K562 (cell line): Measurements from ENCODE around the gene RAB5A. TPM values are rescaled to one million over a fixed set of nuclear protein-coding genes. Genes with fewer than 3 reads are reported as not detected.

ENCODE experiments used
- CBFA2T3 ChIP-seq: fragments of 450-650 bp; IDR thresholded peaks from 2 replicates; pipeline ENCODE4 v1.6.1; 2017
- CBX2 ChIP-seq: fragments of 200-600 bp; sonication (generic); IDR thresholded peaks from one replicate; pipeline ENCODE4 v1.6.1; 2012; ENCODE audit warnings: mild to moderate bottlenecking, low read length, inconsistent platforms; ENCODE audit not compliant: insufficient read depth, poor library complexity, severe bottlenecking
- CHD2 ChIP-seq: IDR thresholded peaks from 2 replicates; pipeline ENCODE4 v1.6.1; 2011; ENCODE audit warnings: low read depth, low read length
- DDX20 ChIP-seq: fragments of 450-650 bp; IDR thresholded peaks from 2 replicates; pipeline ENCODE4 v1.6.1; 2016; ENCODE audit warnings: missing genetic modification characterization, low read depth, mild to moderate bottlenecking, missing compliant biosample characterization, moderate library complexity
- ETV1 ChIP-seq: fragments of 450-650 bp; conservative IDR thresholded peaks from 2 replicates; pipeline ENCODE4 v1.6.1; 2016; ENCODE audit warnings: missing genetic modification characterization, control low read depth, low read depth, missing compliant biosample characterization
- GATA2 ChIP-seq: sonication (generic); formaldehyde crosslinking; IDR thresholded peaks from 2 replicates; pipeline ENCODE4 v1.4.0; 2020; ENCODE audit warnings: mild to moderate bottlenecking, missing genetic modification reagents
- HDAC1 ChIP-seq, 2 experiments: fragments of 450-650 bp; IDR thresholded peaks; 2 replicates each; pipeline ENCODE4 v1.6.1; 2016 to 2017; ENCODE audit warnings: inconsistent platforms in 1 of 2, mild to moderate bottlenecking in 1 of 2, moderate library complexity in 1 of 2
- HOXB6 ChIP-seq: fragments of 250-450 bp; sonication (Bioruptor Pico); IDR thresholded peaks from 2 replicates; pipeline ENCODE4 v1.5.1; 2022; ENCODE audit warnings: mild to moderate bottlenecking, borderline replicate concordance
- KAT7 ChIP-seq: sonication (generic); formaldehyde crosslinking; IDR thresholded peaks from 2 replicates; pipeline ENCODE4 v1.8.0; 2022; ENCODE audit warnings: missing genetic modification reagents, mild to moderate bottlenecking, borderline replicate concordance
- MYBL2 ChIP-seq, 2 experiments: fragments of 450-650 bp in 1 of 2; sonication (generic) in 1 of 2; formaldehyde crosslinking in 1 of 2; IDR thresholded peaks; 2 replicates each; pipeline versions ENCODE4 v1.6.1 to v1.8.1; 2017 to 2022; ENCODE audit warnings: borderline replicate concordance in 1 of 2, inconsistent platforms in 1 of 2, low read depth in 1 of 2, mild to moderate bottlenecking in 1 of 2, missing genetic modification reagents in 1 of 2, moderate library complexity in 1 of 2
- MYNN ChIP-seq, 2 experiments: sonication (generic); formaldehyde crosslinking in 1 of 2; IDR thresholded peaks; 2 replicates each; pipeline versions ENCODE4 v1.5.0 to v1.6.1; 2016 to 2020; ENCODE audit warnings: antibody characterized with exemption in 1 of 2, missing genetic modification reagents in 1 of 2
- RAD21 ChIP-seq, 2 experiments: fragments of 250-450 bp in 1 of 2; fragments of 450-650 bp in 1 of 2; sonication (Bioruptor Pico) in 1 of 2; formaldehyde crosslinking in 1 of 2; IDR thresholded peaks in 1 of 2; conservative IDR thresholded peaks in 1 of 2; 2 replicates each; pipeline versions ENCODE4 v1.4.0 to v1.8.0; 2020 to 2022; ENCODE audit warnings: mild to moderate bottlenecking in 2 of 2, moderate library complexity in 1 of 2
- TCF7L2 ChIP-seq: fragments of 150-350 bp; IDR thresholded peaks from 2 replicates; pipeline ENCODE4 v1.6.1; 2016; ENCODE audit warnings: low read depth, mild to moderate bottlenecking, low read length, moderate library complexity
- TEAD4 ChIP-seq, 2 experiments: sonication (generic) in 1 of 2; formaldehyde crosslinking in 1 of 2; IDR thresholded peaks; 2 replicates each; pipeline versions ENCODE4 v1.6.1 to v1.8.0; 2012 to 2022; ENCODE audit warnings: borderline replicate concordance in 1 of 2, inconsistent platforms in 1 of 2, low read length in 1 of 2, mild to moderate bottlenecking in 1 of 2, missing genetic modification reagents in 1 of 2
- WHSC1 ChIP-seq: IDR thresholded peaks from one replicate; pipeline ENCODE4 v1.6.1; 2012; ENCODE audit warnings: low read length, control low read depth, inconsistent platforms
- ZBTB8A ChIP-seq: fragments of 450-650 bp; IDR thresholded peaks from 2 replicates; pipeline ENCODE4 v1.6.1; 2018; ENCODE audit warnings: mild to moderate bottlenecking, moderate library complexity; ENCODE audit not compliant: partially characterized antibody
- ZNF217 ChIP-seq: sonication (generic); formaldehyde crosslinking; IDR thresholded peaks from 2 replicates; pipeline ENCODE4 v1.8.0; 2022; ENCODE audit warnings: mild to moderate bottlenecking, missing genetic modification reagents
- ZNF644 ChIP-seq: fragments of 200-800 bp; sonication (Bioruptor generic); IDR thresholded peaks from 2 replicates; pipeline ENCODE4 v1.6.1; 2016; ENCODE audit warnings: low read depth, missing genetic modification characterization, missing compliant biosample characterization
- polyA plus RNA-seq, 8 experiments: library from polyadenylated mRNA; depleted of rRNA in 4 of 8; stranded (reverse) in 5 of 8; unstranded in 3 of 8; fragments of >200 nt; fragmentation: Nextera tagmentation in 2 of 8; fragmentation: Illumina TruSeq in 1 of 8; extraction: Ambion mirVana in 2 of 8; extraction: Trizol in 1 of 8; gene quantifications; 2 replicates each; pipeline versions ENCODE4 v1.2.1 to v1.2.3, GENCODE V29; 2011 to 2014; ENCODE audit warnings: inconsistent platforms in 1 of 8, missing spikeins in 1 of 8
- total RNA-seq, 7 experiments: library from RNA; depleted of rRNA in 6 of 7; stranded (reverse); fragments of >200 nt in 6 of 7; fragmentation: Illumina TruSeq in 2 of 7; extraction: Trizol in 2 of 7; gene quantifications; 2 replicates each; pipeline versions ENCODE4 v1.2.1 to v1.2.3, GENCODE V29; 2011 to 2021; ENCODE audit warnings: low replicate concordance in 1 of 7
- TF ChIP-seq, protein P1 (sequence below): sonication (generic); formaldehyde crosslinking; IDR thresholded peaks from 2 replicates; pipeline ENCODE4 v1.8.0; 2022; ENCODE audit warnings: mild to moderate bottlenecking, missing genetic modification reagents
- TF ChIP-seq, protein P2 (sequence below): fragments of 250-450 bp; sonication (Bioruptor Pico); IDR thresholded peaks from 2 replicates; pipeline ENCODE4 v1.8.0; 2021; ENCODE audit warnings: moderate library complexity, mild to moderate bottlenecking, inconsistent platforms
- TF ChIP-seq, protein P3 (sequence below): fragments of 200-400 bp; formaldehyde crosslinking; IDR thresholded peaks from 2 replicates; pipeline ENCODE4 v1.6.1; 2017; ENCODE audit warnings: mild to moderate bottlenecking, low read depth, low read length, moderate library complexity
- TF ChIP-seq, protein P4 (sequence below): sonication (generic); formaldehyde crosslinking; IDR thresholded peaks from 2 replicates; pipeline ENCODE4 v1.8.0; 2022; ENCODE audit warnings: mild to moderate bottlenecking, missing genetic modification reagents

RAB5A gene
- total and polyA plus RNA-seq, 9 of the 15 experiments (the other 6 are each of a cell fraction or from before 2014, with no cell fraction given) = 28.3 to 64.2 (median 49.0) TPM

DNA sequence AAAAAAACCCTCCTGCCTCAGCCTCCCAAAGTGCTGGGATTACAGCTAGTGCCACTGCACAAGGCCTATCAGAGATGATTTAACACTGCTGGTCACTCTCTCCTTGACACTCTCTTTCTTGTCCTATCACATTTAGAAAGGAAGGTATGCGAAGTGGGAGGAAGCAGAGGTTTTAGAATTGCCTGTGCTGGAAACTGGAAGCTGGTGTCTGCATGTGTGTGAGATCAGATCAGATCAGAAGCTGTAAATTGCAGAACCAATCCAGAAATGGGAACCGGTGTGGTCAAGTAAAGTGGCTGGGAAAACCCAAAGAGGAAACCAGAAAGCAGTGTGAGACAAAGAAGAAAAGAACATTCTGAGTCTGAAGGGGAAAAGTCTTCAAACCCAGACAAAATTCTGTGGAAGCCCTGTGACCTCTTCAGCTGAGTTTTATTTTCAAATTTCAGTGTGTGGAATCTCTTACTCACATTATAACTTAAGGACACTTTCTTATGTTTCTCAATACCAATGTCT, 15.7 kb upstream of the RAB5A start (continued):
- TF ChIP-seq ZBTB8A = no peak
- TF ChIP-seq HDAC1 (IDR thresholded peaks at IDR 0.05) = peak in 1 of 2 experiments; percentile 16; a peak in 1 of 4 replicates
- TF ChIP-seq WHSC1 = no peak
- no peak for TF ChIP-seq CHD2
- peak; percentile 74; the same call in 1 of the 2 replicates for TF ChIP-seq TEAD4 (IDR thresholded peaks at IDR 0.05; ENCODE audit: low read length)
- TF ChIP-seq TEAD4 (CRISPR knock-in tag; IDR thresholded peaks at IDR 0.05; ENCODE audit: borderline replicate concordance) = no peak
- TF ChIP-seq CBFA2T3 = 0 out of 2 replicates have a peak, but pooled peaks have one; percentile 25
- TF ChIP-seq, protein P1, sequence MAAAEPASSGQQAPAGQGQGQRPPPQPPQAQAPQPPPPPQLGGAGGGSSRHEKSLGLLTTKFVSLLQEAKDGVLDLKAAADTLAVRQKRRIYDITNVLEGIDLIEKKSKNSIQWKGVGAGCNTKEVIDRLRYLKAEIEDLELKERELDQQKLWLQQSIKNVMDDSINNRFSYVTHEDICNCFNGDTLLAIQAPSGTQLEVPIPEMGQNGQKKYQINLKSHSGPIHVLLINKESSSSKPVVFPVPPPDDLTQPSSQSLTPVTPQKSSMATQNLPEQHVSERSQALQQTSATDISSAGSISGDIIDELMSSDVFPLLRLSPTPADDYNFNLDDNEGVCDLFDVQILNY = no peak
- TF ChIP-seq, protein P2, sequence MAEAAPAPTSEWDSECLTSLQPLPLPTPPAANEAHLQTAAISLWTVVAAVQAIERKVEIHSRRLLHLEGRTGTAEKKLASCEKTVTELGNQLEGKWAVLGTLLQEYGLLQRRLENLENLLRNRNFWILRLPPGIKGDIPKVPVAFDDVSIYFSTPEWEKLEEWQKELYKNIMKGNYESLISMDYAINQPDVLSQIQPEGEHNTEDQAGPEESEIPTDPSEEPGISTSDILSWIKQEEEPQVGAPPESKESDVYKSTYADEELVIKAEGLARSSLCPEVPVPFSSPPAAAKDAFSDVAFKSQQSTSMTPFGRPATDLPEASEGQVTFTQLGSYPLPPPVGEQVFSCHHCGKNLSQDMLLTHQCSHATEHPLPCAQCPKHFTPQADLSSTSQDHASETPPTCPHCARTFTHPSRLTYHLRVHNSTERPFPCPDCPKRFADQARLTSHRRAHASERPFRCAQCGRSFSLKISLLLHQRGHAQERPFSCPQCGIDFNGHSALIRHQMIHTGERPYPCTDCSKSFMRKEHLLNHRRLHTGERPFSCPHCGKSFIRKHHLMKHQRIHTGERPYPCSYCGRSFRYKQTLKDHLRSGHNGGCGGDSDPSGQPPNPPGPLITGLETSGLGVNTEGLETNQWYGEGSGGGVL = no peak
- no peak for TF ChIP-seq MYBL2 (IDR thresholded peaks at IDR 0.05; ENCODE audit: low read depth)
- no peak for TF ChIP-seq MYBL2 (CRISPR knock-in tag; IDR thresholded peaks at IDR 0.05; ENCODE audit: borderline replicate concordance)
- no peak for TF ChIP-seq MYNN (IDR thresholded peaks at IDR 0.05)
- no peak for TF ChIP-seq MYNN (CRISPR knock-in tag; IDR thresholded peaks at IDR 0.05)
- no peak for TF ChIP-seq ZNF217 (CRISPR knock-in tag)
- TF ChIP-seq RAD21 (CRISPR knock-in tag; conservative IDR thresholded peaks at IDR 0.05 in 1 of 2, IDR thresholded peaks at IDR 0.05 in 1 of 2) = 0 out of 4 replicates have a peak, but pooled peaks of 1 of the 2 experiments have one; percentile 9
- no peak for TF ChIP-seq DDX20 (tag)
- TF ChIP-seq, protein P3, sequence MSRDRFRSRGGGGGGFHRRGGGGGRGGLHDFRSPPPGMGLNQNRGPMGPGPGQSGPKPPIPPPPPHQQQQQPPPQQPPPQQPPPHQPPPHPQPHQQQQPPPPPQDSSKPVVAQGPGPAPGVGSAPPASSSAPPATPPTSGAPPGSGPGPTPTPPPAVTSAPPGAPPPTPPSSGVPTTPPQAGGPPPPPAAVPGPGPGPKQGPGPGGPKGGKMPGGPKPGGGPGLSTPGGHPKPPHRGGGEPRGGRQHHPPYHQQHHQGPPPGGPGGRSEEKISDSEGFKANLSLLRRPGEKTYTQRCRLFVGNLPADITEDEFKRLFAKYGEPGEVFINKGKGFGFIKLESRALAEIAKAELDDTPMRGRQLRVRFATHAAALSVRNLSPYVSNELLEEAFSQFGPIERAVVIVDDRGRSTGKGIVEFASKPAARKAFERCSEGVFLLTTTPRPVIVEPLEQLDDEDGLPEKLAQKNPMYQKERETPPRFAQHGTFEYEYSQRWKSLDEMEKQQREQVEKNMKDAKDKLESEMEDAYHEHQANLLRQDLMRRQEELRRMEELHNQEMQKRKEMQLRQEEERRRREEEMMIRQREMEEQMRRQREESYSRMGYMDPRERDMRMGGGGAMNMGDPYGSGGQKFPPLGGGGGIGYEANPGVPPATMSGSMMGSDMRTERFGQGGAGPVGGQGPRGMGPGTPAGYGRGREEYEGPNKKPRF = no peak
- no peak for TF ChIP-seq TCF7L2
- TF ChIP-seq ZNF644 (tag) = 0 out of 2 replicates have a peak, but pooled peaks have one; percentile 21
- TF ChIP-seq KAT7 (CRISPR knock-in tag) = 0 out of 2 replicates have a peak, but pooled peaks have one; percentile 28
- no peak for TF ChIP-seq HOXB6 (CRISPR knock-in tag)
- peak; percentile 62; the same call in 1 of the 2 replicates for TF ChIP-seq GATA2 (CRISPR knock-in tag)
- TF ChIP-seq ETV1 (tag) = no peak
- no peak for TF ChIP-seq CBX2
- TF ChIP-seq, protein P4, sequence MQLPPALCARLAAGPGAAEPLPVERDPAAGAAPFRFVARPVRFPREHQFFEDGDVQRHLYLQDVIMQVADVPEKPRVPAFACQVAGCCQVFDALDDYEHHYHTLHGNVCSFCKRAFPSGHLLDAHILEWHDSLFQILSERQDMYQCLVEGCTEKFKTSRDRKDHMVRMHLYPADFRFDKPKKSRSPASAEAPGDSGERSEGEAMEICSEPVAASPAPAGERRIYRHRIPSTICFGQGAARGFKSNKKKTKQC = no peak
